Esophagus muscularis mucosa (tissue), 3 donors: ENCODE results near the gene PAPLN.

ENCODE experiments used
- CTCF ChIP-seq, 3 experiments: fragments of 200-600 bp in 2 of 3; fragments of 450-650 bp in 1 of 3; sonication (generic) in 2 of 3; IDR thresholded peaks; one replicate each; pipeline ENCODE4 v1.5.1; 2017 to 2019; ENCODE audit warnings: antibody characterized with exemption in 3 of 3, mild to moderate bottlenecking in 2 of 3, moderate library complexity in 1 of 3
- EP300 ChIP-seq: sonication (generic); formaldehyde crosslinking; IDR thresholded peaks from one replicate; pipeline ENCODE4 v1.6.1; 2017; ENCODE audit warnings: antibody characterized with exemption

GRCh38 chr14:73216030-73216429 is 21.3 kb upstream of the PAPLN start:
- TF ChIP-seq CTCF (IDR thresholded peaks at IDR 0.05) (no peak), EP300 (no peak)
